CD4-positive, alpha-beta T cell (primary cell): Measurements from ENCODE around the gene SYPL2. TPM values are rescaled to one million over a fixed set of nuclear protein-coding genes. Genes with fewer than 3 reads are reported as not detected.
"Not testable (repeated sequence)": the region's sequence is repeated elsewhere in the genome, so short reads cannot be mapped to it uniquely, and the experiment has no call there.

Experiments
- ATAC-seq: fragments of 200-7000 bp; cut with Tn5 transposase; one replicate; pipeline ENCODE4 v1.10.0; 2022; ENCODE audit warnings: mild to moderate bottlenecking; ENCODE audit not compliant: poor library complexity
- CTCF ChIA-PET: fragments of 350-600 bp; sonication (Branson Sonifier 250); formaldehyde crosslinking; loops from one replicate; lab custom pipeline; 2021; ENCODE audit warnings: antibody characterized with exemption, inconsistent platforms; lab: Charles Lee
- POLR2A ChIA-PET: fragments of 350-600 bp; sonication (Branson Sonifier 250); formaldehyde crosslinking; loops from one replicate; lab custom pipeline; 2021; ENCODE audit warnings: antibody characterized with exemption, inconsistent platforms; lab: Charles Lee
- DNase-seq, 14 experiments: peaks; one replicate each; pipeline ENCODE4 v3.0.0-alpha.2; 2013 to 2020; ENCODE audit warnings: mixed read lengths in 2 of 14
- H3K27ac ChIP-seq, 2 donors: one replicate each; pipeline versions ENCODE4 v1.5.1 to v1.7.0; 2013; ENCODE audit warnings: low read length in 2 of 2, low read depth in 1 of 2, mild to moderate bottlenecking in 1 of 2
- H3K27me3 ChIP-seq, 2 experiments: 1 replicate in 1 of 2; 2 replicates in 1 of 2; pipeline versions ENCODE4 v1.6.1 to v1.7.0; 2013; ENCODE audit warnings: low read length in 2 of 2, control low read depth in 1 of 2, mild to moderate bottlenecking in 1 of 2, moderate library complexity in 1 of 2; ENCODE audit not compliant: insufficient read depth in 2 of 2, control insufficient read depth in 1 of 2
- H3K36me3 ChIP-seq: one replicate; pipeline ENCODE4 v1.6.1; 2013; ENCODE audit warnings: low read length, control low read depth; ENCODE audit not compliant: insufficient read depth
- H3K4me1 ChIP-seq: one replicate; pipeline ENCODE4 v1.6.1; 2013; ENCODE audit warnings: low read length, control low read depth; ENCODE audit not compliant: insufficient read depth
- H3K4me3 ChIP-seq: one replicate; pipeline ENCODE4 v1.5.1; 2013; ENCODE audit warnings: mild to moderate bottlenecking, low read length, moderate library complexity
- H3K9me3 ChIP-seq, 2 experiments: 1 replicate in 1 of 2; 2 replicates in 1 of 2; pipeline versions ENCODE4 v1.6.1 to v1.7.0; 2013; ENCODE audit warnings: low read length in 2 of 2, mild to moderate bottlenecking in 2 of 2, control low read depth in 1 of 2, moderate library complexity in 1 of 2; ENCODE audit not compliant: control insufficient read depth in 1 of 2, insufficient read depth in 1 of 2
- H3K27ac Mint-ChIP-seq: one replicate; pipeline ENCODE4 v1.8.0; 2020; ENCODE audit warnings: mixed read lengths
- H3K27me3 Mint-ChIP-seq: one replicate; pipeline ENCODE4 v1.8.0; 2021; ENCODE audit warnings: mixed read lengths
- H3K36me3 Mint-ChIP-seq: one replicate; pipeline ENCODE4 v1.8.0; 2021; ENCODE audit warnings: low read depth, mixed read lengths
- H3K4me1 Mint-ChIP-seq: one replicate; pipeline ENCODE4 v1.8.0; 2021; ENCODE audit warnings: low read depth, mixed read lengths
- H3K4me3 Mint-ChIP-seq: one replicate; pipeline ENCODE4 v1.8.0; 2020; ENCODE audit warnings: mild to moderate bottlenecking, mixed read lengths
- H3K9me3 Mint-ChIP-seq: one replicate; pipeline ENCODE4 v1.8.0; 2020; ENCODE audit warnings: mixed read lengths
- intact Hi-C, 2 experiments: fragments of 100-400 bp; cut with DNase I in 1 of 2; cut with micrococcal nuclease in 1 of 2; formaldehyde crosslinking; loops; one replicate each; pipeline versions ENCODE4 v1.15.1 to v1.9.0; 2023 to 2025; cut with DNase I, micrococcal nuclease
- total RNA-seq, 174 experiments: library from RNA in 2 of 174; stranded (reverse) in 2 of 174; gene quantifications; one replicate each; pipeline ENCODE4 v1.2.3 and lab custom pipeline; 2021 to 2026
- TF ChIP-seq, protein P1 (sequence below): fragments of 200-600 bp; IDR thresholded peaks from one replicate; pipeline ENCODE4 v1.8.0; 2022; ENCODE audit warnings: antibody characterized with exemption, mild to moderate bottlenecking

The SYPL2 gene
- total RNA-seq, 2 experiments from 2014 or later = not detected

DNA sequence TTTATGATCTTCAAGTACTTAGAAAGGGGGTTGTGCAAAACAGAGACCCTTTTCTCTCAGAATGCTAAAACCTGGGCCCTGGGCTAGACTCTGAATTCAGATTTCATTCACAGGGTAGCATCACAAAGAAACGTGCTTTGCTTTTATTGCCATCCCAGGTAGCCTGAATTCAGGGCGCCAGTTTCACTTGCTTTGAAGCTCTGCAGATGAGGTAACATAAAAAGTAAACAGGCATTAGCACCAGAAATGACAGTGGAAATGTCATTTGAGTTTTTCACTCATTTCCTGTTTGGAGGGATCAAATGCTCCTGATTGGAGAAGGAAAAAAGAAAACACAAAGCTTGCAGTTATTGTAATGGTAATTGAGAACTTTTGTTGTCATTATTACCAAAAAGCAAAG is 2.6 kb downstream of the SYPL2 start:
- Histone ChIP-seq H3K9me3 (peaks cover 0 to 8% of the 10 kb centered on the region in 2 experiments), H3K27me3 (peaks cover 59 to 84% of the 10 kb centered on the region in 2 experiments), H3K4me1 (peaks cover 17% of the 10 kb centered on the region), H3K4me3 (no peak overlapping the region), H3K36me3 (no peaks in the 10 kb centered on the region), H3K27ac (no peak overlapping the region)
- peaks cover 83% of the 10 kb centered on the region for H3K27me3 Mint-ChIP-seq
- TF ChIP-seq, protein P1, sequence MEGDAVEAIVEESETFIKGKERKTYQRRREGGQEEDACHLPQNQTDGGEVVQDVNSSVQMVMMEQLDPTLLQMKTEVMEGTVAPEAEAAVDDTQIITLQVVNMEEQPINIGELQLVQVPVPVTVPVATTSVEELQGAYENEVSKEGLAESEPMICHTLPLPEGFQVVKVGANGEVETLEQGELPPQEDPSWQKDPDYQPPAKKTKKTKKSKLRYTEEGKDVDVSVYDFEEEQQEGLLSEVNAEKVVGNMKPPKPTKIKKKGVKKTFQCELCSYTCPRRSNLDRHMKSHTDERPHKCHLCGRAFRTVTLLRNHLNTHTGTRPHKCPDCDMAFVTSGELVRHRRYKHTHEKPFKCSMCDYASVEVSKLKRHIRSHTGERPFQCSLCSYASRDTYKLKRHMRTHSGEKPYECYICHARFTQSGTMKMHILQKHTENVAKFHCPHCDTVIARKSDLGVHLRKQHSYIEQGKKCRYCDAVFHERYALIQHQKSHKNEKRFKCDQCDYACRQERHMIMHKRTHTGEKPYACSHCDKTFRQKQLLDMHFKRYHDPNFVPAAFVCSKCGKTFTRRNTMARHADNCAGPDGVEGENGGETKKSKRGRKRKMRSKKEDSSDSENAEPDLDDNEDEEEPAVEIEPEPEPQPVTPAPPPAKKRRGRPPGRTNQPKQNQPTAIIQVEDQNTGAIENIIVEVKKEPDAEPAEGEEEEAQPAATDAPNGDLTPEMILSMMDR = no peak
- no peaks in the 10 kb centered on the region for H3K9me3 Mint-ChIP-seq
- ChIA-PET POLR2A (interaction anchor here (0.8 to 1.8 kb wide), 3 partner anchors 15 to 43 kb away, joined by 3 to 6 read pairs (median 3); partner anchors contain the start of gene ATXN7L2), CTCF (interaction anchor here (0.8 kb wide), 1 partner anchor 22 kb away, joined by 3 read pairs; no protein-coding TSS in a partner anchor)
- H3K4me3 Mint-ChIP-seq = no peak overlapping the region
- DNase-seq (no peak), ATAC-seq (no peak)
- intact Hi-C loops = no loop called here
- H3K27ac Mint-ChIP-seq = no peak overlapping the region
- peaks cover 15% of the 10 kb centered on the region for H3K4me1 Mint-ChIP-seq
- H3K36me3 Mint-ChIP-seq = no peaks in the 10 kb centered on the region

- Histone ChIP-seq H3K27me3 (peaks cover 52 to 71% of the 10 kb centered on the region in 2 experiments), H3K4me3 (no peak overlapping the region), H3K4me1 (peaks cover 17% of the 10 kb centered on the region), H3K27ac (no peak overlapping the region), H3K36me3 (no peaks in the 10 kb centered on the region), H3K9me3 (peaks cover 0 to 7% of the 10 kb centered on the region in 2 experiments)
- Mint-ChIP-seq H3K36me3 (no peaks in the 10 kb centered on the region), H3K9me3 (no peaks in the 10 kb centered on the region), H3K4me1 (peaks cover 15% of the 10 kb centered on the region), H3K4me3 (no peak overlapping the region), H3K27me3 (peaks cover 77% of the 10 kb centered on the region), H3K27ac (no peak overlapping the region)
- ChIA-PET CTCF (interaction anchor here (0.7 to 1.6 kb wide), 3 partner anchors 11 to 1088 kb away, joined by 3 to 5 read pairs (median 3); partner anchors contain the start of gene CYB561D1), POLR2A (interaction anchor here (1.8 kb wide), 1 partner anchor 45 kb away, joined by 6 read pairs; no protein-coding TSS in a partner anchor)
- DNase-seq (no peak), ATAC-seq (no peak)
- TF ChIP-seq, protein P1 = no peak
- intact Hi-C loops = no loop called here
These were observed 3.9 kb downstream of the SYPL2 start for GRCh38 chr1:109470245-109470644.

DNA sequence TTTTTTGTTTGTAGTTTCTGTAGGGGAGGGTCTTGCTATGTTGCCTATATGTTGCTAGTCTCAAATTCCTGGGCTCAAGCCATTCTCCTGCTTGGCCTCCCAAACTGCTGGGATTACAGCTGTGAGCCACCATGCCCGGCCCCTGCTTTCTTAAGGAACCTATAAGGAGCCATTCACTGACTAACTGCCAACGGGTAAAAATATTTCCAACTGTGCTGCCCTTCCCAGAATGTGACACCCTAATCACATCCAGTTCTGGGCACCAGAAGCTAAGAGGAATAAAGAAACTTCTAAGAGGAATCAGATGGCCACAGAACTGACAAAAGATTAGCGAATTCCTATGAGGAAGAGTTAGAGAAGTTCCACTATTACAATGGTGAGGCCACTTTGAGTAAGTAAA is 6.4 kb downstream of the SYPL2 start:
- peaks cover 4% of the 10 kb centered on the region for H3K4me1 Mint-ChIP-seq

DNA sequence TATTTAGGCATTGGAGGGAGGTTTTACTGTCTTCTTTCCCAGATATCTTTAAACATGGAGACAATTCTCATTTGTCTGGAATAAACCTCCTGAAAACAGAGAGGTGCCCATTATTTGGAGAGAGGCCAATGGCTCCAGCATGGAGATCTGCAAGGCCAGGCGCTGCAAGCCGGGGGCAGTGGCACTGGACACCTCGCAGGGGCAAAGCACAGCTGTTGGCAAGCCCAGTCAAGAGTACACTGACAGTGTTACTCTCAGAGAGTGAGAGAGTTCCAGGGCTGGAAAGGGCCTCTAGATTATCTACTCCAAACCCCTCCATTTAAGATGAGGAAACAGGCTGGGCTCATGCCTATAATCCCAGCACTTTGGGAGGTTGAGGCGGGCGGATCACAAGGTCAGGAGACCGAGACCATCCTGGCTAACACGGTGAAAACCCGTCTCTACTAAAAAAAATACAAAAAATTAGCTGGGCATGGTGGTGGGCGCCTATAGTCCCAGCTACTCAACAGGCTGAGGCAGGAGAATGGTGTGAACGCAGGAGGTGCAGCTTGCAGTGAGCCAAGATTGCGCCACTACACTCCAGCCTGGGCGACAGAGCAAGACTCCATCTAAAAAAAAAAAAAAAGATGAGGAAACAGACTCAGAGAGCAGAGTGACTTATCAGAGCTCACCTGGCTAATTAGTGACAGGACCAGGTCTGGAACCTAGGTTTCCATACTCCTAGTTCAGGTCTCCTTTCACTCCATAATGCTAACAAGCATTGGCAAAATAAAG is 7.1 kb downstream of the SYPL2 start:
- H3K27ac ChIP-seq, ATAC-seq, H3K4me1 Mint-ChIP-seq, H3K4me1 ChIP-seq, H3K4me3 ChIP-seq, H3K27ac Mint-ChIP-seq, H3K9me3 ChIP-seq, H3K36me3 Mint-ChIP-seq, DNase-seq, H3K36me3 ChIP-seq, H3K4me3 Mint-ChIP-seq, intact Hi-C loops, H3K9me3 Mint-ChIP-seq: not testable (repeated sequence)
- ChIA-PET CTCF (interaction anchor here (0.6 kb wide), 1 partner anchor 74 kb away, joined by 3 read pairs; no protein-coding TSS in a partner anchor), POLR2A (interaction anchor here (1.4 kb wide), 1 partner anchor 10 kb away, joined by 4 read pairs; the partner anchor contains the start of gene ATXN7L2)
- H3K27me3 ChIP-seq = peaks cover 36 to 50% of the 10 kb centered on the region in 2 experiments
- peaks cover 69% of the 10 kb centered on the region for H3K27me3 Mint-ChIP-seq

More for the DNA sequence above, 6.4 kb downstream of the SYPL2 start:
- Histone ChIP-seq H3K9me3 (peaks cover 0 to 2% of the 10 kb centered on the region in 2 experiments), H3K27ac (no peak overlapping the region), H3K4me3 (no peak overlapping the region), H3K27me3 (peaks cover 40 to 57% of the 10 kb centered on the region in 2 experiments), H3K4me1 (no peaks in the 10 kb centered on the region), H3K36me3 (no peaks in the 10 kb centered on the region)
- H3K27me3 Mint-ChIP-seq = peaks cover 76% of the 10 kb centered on the region
- no peak overlapping the region for H3K4me3 Mint-ChIP-seq
- intact Hi-C loops = no loop called here
- no peak for DNase-seq
- no peak for ATAC-seq
- TF ChIP-seq, protein P1 = no peak
- POLR2A ChIA-PET = no interaction called here
- H3K36me3 Mint-ChIP-seq = no peaks in the 10 kb centered on the region
- no peak overlapping the region for H3K27ac Mint-ChIP-seq
- no peaks in the 10 kb centered on the region for H3K9me3 Mint-ChIP-seq
- CTCF ChIA-PET = interaction anchor here (0.7 kb wide), 1 partner anchor 923 kb away, joined by 4 read pairs; no protein-coding TSS in a partner anchor
